K562 (cell line): ENCODE data around the gene SELL. TPM values are rescaled to one million over a fixed set of nuclear protein-coding genes. Genes with fewer than 3 reads are reported as not detected.
"Not testable (repeated sequence)": the region's sequence is repeated elsewhere in the genome, so short reads cannot be mapped to it uniquely, and the experiment has no call there.

Experiments
- ATAC-seq: fragments of 200-7000 bp; cut with Tn5 transposase; 3 replicates; pipeline ENCODE4 v1.9.1; 2020; ENCODE audit warnings: moderate library complexity
- BruUV-seq: library from RNA; stranded (reverse); fragments of 400-500 nt; replicated peaks from 2 replicates; lab custom pipeline; 2021; lab: Mats Ljungman, UMichigan
- CTCF ChIA-PET: fragments of 300-600 bp; formaldehyde crosslinking; extraction: SDS; loops from one replicate; lab custom pipeline; 2021; ENCODE audit warnings: low intra/inter-chr PET ratio; lab: Yijun Ruan, JAX
- POLR2A ChIA-PET: fragments of 300-600, 350-650 bp; sonication (Branson Sonifier 250); formaldehyde crosslinking; extraction: SDS; loops from one replicate; lab custom pipeline; 2021; ENCODE audit warnings: antibody characterized with exemption, inconsistent platforms; lab: Yijun Ruan, JAX
- DNase-seq, 4 experiments: peaks; one replicate each; pipeline versions ENCODE4 v3.0.0 to v3.0.0-alpha.2; 2011 to 2018; ENCODE audit warnings: low spot score in 3 of 4, mixed read lengths in 3 of 4; ENCODE audit errors: extremely low read depth in 1 of 4
- FAIRE-seq: peaks from 2 replicates; lab custom pipeline; 2011; peaks lifted over from hg19 to GRCh38; lab: Jason Lieb, UNC
- H2AFZ ChIP-seq: 2 replicates; pipeline ENCODE4 v1.6.0; 2011; ENCODE audit warnings: low read depth, low read length, control low read depth, inconsistent platforms
- H3K27ac ChIP-seq: fragments of 200-600 bp; 3 replicates; pipeline ENCODE4 v1.8.0; 2011; ENCODE audit warnings: low read depth, mild to moderate bottlenecking, control low read depth, inconsistent platforms, low read length, moderate library complexity, mixed read lengths; ENCODE audit errors: extremely low read depth
- H3K27me3 ChIP-seq, 2 experiments: fragments of 300-600 bp in 1 of 2; 2 replicates in 1 of 2; 3 replicates in 1 of 2; pipeline versions ENCODE4 v1.6.0 to v1.8.0; 2011; ENCODE audit warnings: inconsistent platforms in 2 of 2, low read length in 2 of 2, mild to moderate bottlenecking in 1 of 2, mixed read lengths in 1 of 2, moderate library complexity in 1 of 2; ENCODE audit not compliant: control insufficient read depth in 2 of 2, insufficient read depth in 2 of 2
- H3K36me3 ChIP-seq: fragments of 300-600 bp; 3 replicates; pipeline ENCODE4 v1.8.0; 2011; ENCODE audit warnings: mild to moderate bottlenecking, low read length, inconsistent platforms; ENCODE audit not compliant: control insufficient read depth, insufficient read depth
- H3K4me1 ChIP-seq, 2 experiments: fragments of 200-600 bp in 1 of 2; replicated peaks in 1 of 2; 2 replicates in 1 of 2; 3 replicates in 1 of 2; pipeline versions ENCODE4 v1.5.1 to v1.8.0; 2011; ENCODE audit warnings: inconsistent platforms in 2 of 2, low read length in 2 of 2, mild to moderate bottlenecking in 1 of 2, mixed read lengths in 1 of 2, moderate library complexity in 1 of 2; ENCODE audit not compliant: control insufficient read depth in 2 of 2, insufficient read depth in 2 of 2
- H3K4me2 ChIP-seq: 2 replicates; pipeline ENCODE4 v1.6.1; 2011; ENCODE audit warnings: low read length, control low read depth, inconsistent platforms, mixed read lengths; ENCODE audit not compliant: insufficient read depth
- H3K4me3 ChIP-seq: fragments of 200-600 bp; sonication (generic), shearing (Covaris generic); 2 replicates; pipeline ENCODE4 v1.5.1; 2016; ENCODE audit warnings: control low read depth, inconsistent platforms
- H3K79me2 ChIP-seq: fragments of 200-600 bp; 3 replicates; pipeline ENCODE4 v1.8.0; 2011; ENCODE audit warnings: low read length, inconsistent platforms; ENCODE audit not compliant: control insufficient read depth, insufficient read depth
- H3K9ac ChIP-seq, 2 experiments: 2 replicates each; pipeline versions ENCODE4 v1.6.0 to v1.6.1; 2011; ENCODE audit warnings: low read depth in 2 of 2, low read length in 2 of 2, control low read depth in 1 of 2, inconsistent platforms in 1 of 2, mild to moderate bottlenecking in 1 of 2, mixed read lengths in 1 of 2; ENCODE audit not compliant: insufficient read depth in 1 of 2
- H3K9me1 ChIP-seq: one replicate; pipeline ENCODE4 v1.6.0; 2011; ENCODE audit warnings: inconsistent platforms, mild to moderate bottlenecking, low read length, moderate library complexity; ENCODE audit not compliant: control insufficient read depth, insufficient read depth
- H3K9me3 ChIP-seq: replicated peaks from 2 replicates; pipeline ENCODE4 v1.5.1; 2011; ENCODE audit warnings: low read depth, low read length, inconsistent platforms; ENCODE audit not compliant: control insufficient read depth, insufficient read depth
- H4K20me1 ChIP-seq: replicated peaks from 2 replicates; pipeline ENCODE4 v1.6.1; 2011; ENCODE audit warnings: low read length, inconsistent platforms, mixed read lengths; ENCODE audit not compliant: control insufficient read depth, insufficient read depth
- C11orf30 ChIP-seq: fragments of 450-650 bp; IDR thresholded peaks from 2 replicates; pipeline ENCODE4 v1.6.1; 2016; ENCODE audit warnings: low read depth, mild to moderate bottlenecking
- MAFG ChIP-seq: fragments of 450-650 bp; conservative IDR thresholded peaks from 2 replicates; pipeline ENCODE4 v1.6.1; 2016; ENCODE audit warnings: missing genetic modification characterization, missing compliant biosample characterization
- NFE2 ChIP-seq: IDR thresholded peaks from 2 replicates; pipeline ENCODE4 v1.6.1; 2014; ENCODE audit warnings: antibody characterized with exemption, low read depth
- ZNF146 ChIP-seq: IDR thresholded peaks from one replicate; pipeline ENCODE4 v1.6.1; 2018; ENCODE audit warnings: missing compliant biosample characterization; ENCODE audit not compliant: unreplicated experiment
- ZNF316 ChIP-seq: fragments of 450-650 bp; IDR thresholded peaks from 2 replicates; pipeline ENCODE4 v1.6.1; 2016
- WGBS: fragments of 100-300 bp; shearing (Covaris generic); methylation state at CpG from one replicate; pipeline ENCODE4 v1.1.6; 2016; ENCODE audit warnings: low coverage, mixed read lengths; ENCODE audit not compliant: insufficient coverage; ENCODE audit errors: missing lambda C conversion rate; 5-methylcytosine and 5-hydroxymethylcytosine counted together
- in situ Hi-C: fragments of 300-500 bp; cut with MboI; formaldehyde crosslinking; loops from 4 replicates; pipeline ENCODE4 v1.15.0; 2018; ENCODE audit warnings: inconsistent platforms, mixed read lengths
- intact Hi-C: fragments of 100-400 bp; cut with micrococcal nuclease; formaldehyde crosslinking; loops from 2 replicates; pipeline ENCODE4 v1.14.2; 2022
- polyA plus RNA-seq, 8 experiments: library from polyadenylated mRNA; depleted of rRNA in 4 of 8; stranded (reverse) in 5 of 8; unstranded in 3 of 8; fragments of >200 nt; fragmentation: Nextera tagmentation in 2 of 8; fragmentation: Illumina TruSeq in 1 of 8; extraction: Ambion mirVana in 2 of 8; extraction: Trizol in 1 of 8; gene quantifications; 2 replicates each; pipeline versions ENCODE4 v1.2.1 to v1.2.3, GENCODE V29; 2011 to 2014; ENCODE audit warnings: inconsistent platforms in 1 of 8, missing spikeins in 1 of 8
- total RNA-seq, 7 experiments: library from RNA; depleted of rRNA in 6 of 7; stranded (reverse); fragments of >200 nt in 6 of 7; fragmentation: Illumina TruSeq in 2 of 7; extraction: Trizol in 2 of 7; gene quantifications; 2 replicates each; pipeline versions ENCODE4 v1.2.1 to v1.2.3, GENCODE V29; 2011 to 2021; ENCODE audit warnings: low replicate concordance in 1 of 7

The SELL gene
- total and polyA plus RNA-seq, 9 of the 15 experiments (the other 6 are each of a cell fraction or from before 2014, with no cell fraction given): 0.51 TPM; not detected in 8

- FAIRE-seq, H3K9ac ChIP-seq, H3K27ac ChIP-seq, H4K20me1 ChIP-seq, H3K9me3 ChIP-seq, H3K79me2 ChIP-seq, H3K4me3 ChIP-seq, intact Hi-C loops, POLR2A ChIA-PET, H3K36me3 ChIP-seq, in situ Hi-C loops, H3K27me3 ChIP-seq, H3K4me1 ChIP-seq, ATAC-seq, CTCF ChIA-PET, BruUV-seq, H2AFZ ChIP-seq, DNase-seq, H3K9me1 ChIP-seq, H3K4me2 ChIP-seq: not testable (repeated sequence)
- WGBS: 7% methylated on average over 3 of the region's 3 CpGs
- TF ChIP-seq ZNF146: peak; percentile 67
These were observed 41.2 kb downstream of the SELL start for GRCh38 chr1:169670244-169670643.

- H3K4me3 ChIP-seq, H3K9me1 ChIP-seq: not testable (repeated sequence)
- H2AFZ ChIP-seq: peak overlapping the region; percentile 40; the same call in 1 of the 2 replicates
- TF ChIP-seq NFE2: peak; percentile 48
- TF ChIP-seq MAFG (tag): peak; percentile 59
- TF ChIP-seq C11orf30: peak; percentile 66
- TF ChIP-seq ZNF316: peak; percentile 73
- TF ChIP-seq, all 486 proteins: peak for 4; not testable (repeated sequence) for 482
- H3K4me1 ChIP-seq, H4K20me1 ChIP-seq, POLR2A ChIA-PET, H3K27ac ChIP-seq, H3K9ac ChIP-seq, H3K36me3 ChIP-seq, BruUV-seq, H3K27me3 ChIP-seq, CTCF ChIA-PET, intact Hi-C loops, in situ Hi-C loops, FAIRE-seq, H3K4me2 ChIP-seq, H3K9me3 ChIP-seq, H3K79me2 ChIP-seq, ATAC-seq: not testable (repeated sequence)
- DNase-seq: peak in 1 of 4 experiments; percentile 4
- WGBS: 12% methylated on average over 26 of the region's 28 CpGs
These were observed 43.5 kb downstream of the SELL start for GRCh38 chr1:169667699-169668596.
